Panc1 (cell line): ENCODE measurements around the gene KCNIP4. TPM values are rescaled to one million over a fixed set of nuclear protein-coding genes. Genes with fewer than 3 reads are reported as not detected.

ENCODE experiments used
- ATAC-seq: fragments of 200-7000 bp; cut with Tn5 transposase; 2 replicates; pipeline ENCODE4 v1.9.1; 2020; ENCODE audit warnings: mild to moderate bottlenecking, moderate library complexity
- BruUV-seq: library from RNA; stranded (reverse); fragments of 400-500 nt; replicated peaks from 2 replicates; lab custom pipeline; 2021; lab: Mats Ljungman, UMichigan
- CTCF ChIA-PET: fragments of 300-600 bp; sonication (Branson Sonifier 250); formaldehyde crosslinking; loops from one replicate; lab custom pipeline; 2022; ENCODE audit warnings: antibody characterized with exemption; lab: Charles Lee
- POLR2A ChIA-PET: fragments of 300-600 bp; sonication (Branson Sonifier 250); formaldehyde crosslinking; loops from one replicate; lab custom pipeline; 2022; ENCODE audit warnings: antibody characterized with exemption; lab: Charles Lee
- DNase-seq: peaks from one replicate; pipeline ENCODE4 v3.0.0-alpha.2; 2010; ENCODE audit warnings: low read depth, low spot score
- H3K27ac ChIP-seq: 2 replicates; pipeline ENCODE4 v1.5.1; 2011; ENCODE audit warnings: mild to moderate bottlenecking, low read length, inconsistent platforms
- H3K27me3 ChIP-seq: fragments of 200-500 bp; sonication (Bioruptor generic); 2 replicates; pipeline ENCODE4 v1.6.0; 2014; ENCODE audit warnings: low read length, inconsistent platforms; ENCODE audit not compliant: control insufficient read depth, insufficient read depth
- H3K36me3 ChIP-seq: fragments of 200-500 bp; sonication (Bioruptor generic); 2 replicates; pipeline ENCODE4 v1.5.1; 2014; ENCODE audit warnings: inconsistent platforms, mild to moderate bottlenecking, low read length, moderate library complexity; ENCODE audit not compliant: control insufficient read depth, insufficient read depth
- H3K4me1 ChIP-seq: 2 replicates; pipeline ENCODE4 v1.5.1; 2011; ENCODE audit warnings: inconsistent platforms, mild to moderate bottlenecking, low read length, moderate library complexity; ENCODE audit not compliant: control insufficient read depth, insufficient read depth
- H3K4me3 ChIP-seq, 2 experiments: 2 replicates each; pipeline ENCODE4 v1.5.1; 2011 to 2012; ENCODE audit warnings: low read depth in 2 of 2, low read length in 2 of 2, mild to moderate bottlenecking in 2 of 2, inconsistent platforms in 1 of 2, moderate library complexity in 1 of 2
- H3K9me3 ChIP-seq: fragments of 200-500 bp; sonication (Bioruptor generic); 2 replicates; pipeline ENCODE4 v1.5.1; 2014; ENCODE audit warnings: low read depth, mild to moderate bottlenecking, inconsistent platforms, low read length, moderate library complexity; ENCODE audit not compliant: control insufficient read depth, insufficient read depth
- CTCF ChIP-seq: fragments of 450-650 bp; IDR thresholded peaks from 2 replicates; pipeline ENCODE4 v1.5.1; 2017; ENCODE audit warnings: mild to moderate bottlenecking
- POLR2AphosphoS5 ChIP-seq: IDR thresholded peaks from 2 replicates; pipeline ENCODE4 v1.6.1; 2012; ENCODE audit warnings: mild to moderate bottlenecking, low read depth, low read length, moderate library complexity
- REST ChIP-seq, 2 experiments: IDR thresholded peaks; 2 replicates each; pipeline ENCODE4 v1.6.1; 2011 to 2012; ENCODE audit warnings: low read depth in 2 of 2, control low read depth in 1 of 2, low read length in 1 of 2, mild to moderate bottlenecking in 1 of 2, moderate library complexity in 1 of 2; ENCODE audit not compliant: insufficient read depth in 1 of 2
- SIN3A ChIP-seq: IDR thresholded peaks from 2 replicates; pipeline ENCODE4 v1.6.1; 2012; ENCODE audit warnings: low read depth, mild to moderate bottlenecking, low read length, moderate library complexity, borderline replicate concordance; ENCODE audit not compliant: insufficient read depth
- TCF7L2 ChIP-seq: IDR thresholded peaks from 2 replicates; pipeline ENCODE4 v1.6.1; 2011; ENCODE audit warnings: mild to moderate bottlenecking, low read depth, low read length, inconsistent platforms
- in situ Hi-C: cut with HindIII; loops from 2 replicates; pipeline ENCODE4 v1.10.0; 2016; ENCODE audit warnings: low sequenced_read_pairs, low pct_unique_long_range_greater_than_20kb
- intact Hi-C: fragments of 100-400 bp; cut with micrococcal nuclease; formaldehyde crosslinking; loops from one replicate; pipeline ENCODE4 v1.10.0; 2022; ENCODE audit not compliant: unreplicated experiment
- total RNA-seq: library from RNA; stranded (reverse); gene quantifications from one replicate; pipeline ENCODE4 v1.2.1, GENCODE V29; 2021; ENCODE audit not compliant: unreplicated experiment

Gene KCNIP4
- total RNA-seq, 1 experiment from 2014 or later, result not detected

- H3K27ac ChIP-seq, result no peak overlapping the region
- H3K4me1 ChIP-seq, result no peaks in the 10 kb centered on the region
- DNase-seq (no peak), ATAC-seq (no peak)
- in situ Hi-C loops, result no loop called here
- H3K27me3 ChIP-seq, result no peaks in the 10 kb centered on the region
- H3K36me3 ChIP-seq, result no peaks in the 10 kb centered on the region
- intact Hi-C loops, result no loop called here
- ChIA-PET CTCF (no interaction called here), POLR2A (no interaction called here)
- no peaks in the 10 kb centered on the region for H3K9me3 ChIP-seq
- BruUV-seq, result no TSS peak
- TF ChIP-seq CTCF (no peak), SIN3A (no peak), REST (IDR thresholded peaks at IDR 0.05; ENCODE audit: insufficient read depth in 1 of 2, low read depth in 2 of 2, low read length in 1 of 2) (no peak), TCF7L2 (no peak), POLR2AphosphoS5 (no peak)
- H3K4me3 ChIP-seq, result no peak overlapping the region
These were observed 155.8 kb downstream of the KCNIP4 start for GRCh38 chr4:21792736-21793135.

GRCh38 chr4:21790438-21791029 lies 158.0 kb downstream of the KCNIP4 start:
- no peak overlapping the region for H3K27ac ChIP-seq

More at GRCh38 chr4:21790438-21791029, 158.0 kb downstream of the KCNIP4 start:
- Histone ChIP-seq H3K36me3 (no peaks in the 10 kb centered on the region), H3K9me3 (no peaks in the 10 kb centered on the region), H3K27me3 (no peaks in the 10 kb centered on the region), H3K4me3 (no peak overlapping the region), H3K4me1 (no peaks in the 10 kb centered on the region)
- intact Hi-C loops (no loop called here), in situ Hi-C loops (no loop called here)
- no peak for ATAC-seq
- CTCF ChIA-PET, result interaction anchor here (0.6 to 1.1 kb wide), 4 partner anchors 88 to 1287 kb away, joined by 3 to 7 read pairs (median 3); no protein-coding TSS in a partner anchor
- POLR2A ChIA-PET, result no interaction called here
- no peak for DNase-seq
- TF ChIP-seq SIN3A (no peak), CTCF (peak; percentile 30; the same call in 1 of the 2 replicates)
- BruUV-seq, result no TSS peak
